ENCODE data around the gene CCDC80.
A peak's percentile ranks its signal among the peaks of the same experiment; 100 is the strongest.

Gene CCDC80, protein sequence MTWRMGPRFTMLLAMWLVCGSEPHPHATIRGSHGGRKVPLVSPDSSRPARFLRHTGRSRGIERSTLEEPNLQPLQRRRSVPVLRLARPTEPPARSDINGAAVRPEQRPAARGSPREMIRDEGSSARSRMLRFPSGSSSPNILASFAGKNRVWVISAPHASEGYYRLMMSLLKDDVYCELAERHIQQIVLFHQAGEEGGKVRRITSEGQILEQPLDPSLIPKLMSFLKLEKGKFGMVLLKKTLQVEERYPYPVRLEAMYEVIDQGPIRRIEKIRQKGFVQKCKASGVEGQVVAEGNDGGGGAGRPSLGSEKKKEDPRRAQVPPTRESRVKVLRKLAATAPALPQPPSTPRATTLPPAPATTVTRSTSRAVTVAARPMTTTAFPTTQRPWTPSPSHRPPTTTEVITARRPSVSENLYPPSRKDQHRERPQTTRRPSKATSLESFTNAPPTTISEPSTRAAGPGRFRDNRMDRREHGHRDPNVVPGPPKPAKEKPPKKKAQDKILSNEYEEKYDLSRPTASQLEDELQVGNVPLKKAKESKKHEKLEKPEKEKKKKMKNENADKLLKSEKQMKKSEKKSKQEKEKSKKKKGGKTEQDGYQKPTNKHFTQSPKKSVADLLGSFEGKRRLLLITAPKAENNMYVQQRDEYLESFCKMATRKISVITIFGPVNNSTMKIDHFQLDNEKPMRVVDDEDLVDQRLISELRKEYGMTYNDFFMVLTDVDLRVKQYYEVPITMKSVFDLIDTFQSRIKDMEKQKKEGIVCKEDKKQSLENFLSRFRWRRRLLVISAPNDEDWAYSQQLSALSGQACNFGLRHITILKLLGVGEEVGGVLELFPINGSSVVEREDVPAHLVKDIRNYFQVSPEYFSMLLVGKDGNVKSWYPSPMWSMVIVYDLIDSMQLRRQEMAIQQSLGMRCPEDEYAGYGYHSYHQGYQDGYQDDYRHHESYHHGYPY

GRCh38 chr3:112640930-112641801, at the start of gene CCDC80:
TSS of gene CCDC80 (minus strand) at chr3:112641143. CDS start at chr3:112639905, 1,238 bp downstream.
- DNase-seq, result peak; percentile 49

- no peak for DNase-seq
These were observed 49.0 kb upstream of the CCDC80 start for GRCh38 chr3:112689989-112690388.

GRCh38 chr3:112689385-112689784, 48.4 kb upstream of the CCDC80 start:
- DNase-seq, result no peak

DNA sequence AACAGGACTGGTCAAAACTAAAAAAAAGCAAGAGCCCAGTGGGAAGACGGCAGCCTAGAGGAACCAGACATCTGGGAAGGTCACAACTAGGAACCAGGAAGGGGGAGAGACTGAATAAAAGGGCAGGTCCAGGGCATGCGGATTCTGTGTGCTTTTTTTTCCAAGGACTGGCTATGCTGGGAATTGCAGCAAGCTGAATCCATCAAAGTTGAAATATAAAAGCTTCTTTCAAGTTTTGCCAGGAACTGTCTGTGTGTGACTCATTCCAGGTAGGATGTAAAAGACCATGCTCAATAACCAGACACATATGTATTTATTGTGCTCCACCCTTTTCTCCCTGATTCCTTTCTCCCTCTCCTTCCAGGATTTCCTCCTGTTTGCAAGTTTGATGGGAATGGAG, 47.9 kb upstream of the CCDC80 start:
- DNase-seq, result no peak

DNA sequence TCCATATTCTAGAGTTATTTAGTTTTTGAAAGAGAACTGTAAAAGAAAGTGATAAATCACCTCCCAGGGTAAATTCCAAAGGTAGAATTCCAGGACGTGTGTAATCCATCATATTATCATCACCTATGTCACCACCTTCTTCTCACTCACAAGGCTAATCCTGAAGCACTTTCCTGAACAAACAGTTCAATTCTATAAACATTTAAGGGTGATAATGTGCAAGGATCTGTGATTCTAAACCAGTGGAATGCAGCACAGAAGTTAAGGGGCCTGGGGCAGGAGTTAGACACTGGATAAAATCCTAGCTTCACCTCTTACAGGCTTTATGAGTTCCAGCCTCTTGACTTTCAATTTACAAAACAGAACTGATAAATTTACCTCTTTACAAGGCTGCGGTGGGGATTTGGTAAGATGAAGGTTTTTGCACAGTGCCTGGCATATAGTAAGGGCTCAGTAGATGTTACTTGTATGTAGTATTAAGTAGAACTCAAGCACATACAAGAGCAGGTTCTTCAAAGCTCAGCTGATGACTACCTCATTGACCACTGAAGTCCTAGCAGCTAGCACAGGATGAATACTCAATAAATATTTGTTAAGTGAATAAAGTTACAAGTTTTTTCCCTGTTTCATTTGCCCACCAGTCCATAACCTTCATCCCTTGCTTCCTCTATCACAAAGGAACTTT, 47.3 kb upstream of the CCDC80 start:
- DNase-seq, result no peak

GRCh38 chr3:112687616-112688015, 46.7 kb upstream of the CCDC80 start:
- DNase-seq, result no peak

DNA sequence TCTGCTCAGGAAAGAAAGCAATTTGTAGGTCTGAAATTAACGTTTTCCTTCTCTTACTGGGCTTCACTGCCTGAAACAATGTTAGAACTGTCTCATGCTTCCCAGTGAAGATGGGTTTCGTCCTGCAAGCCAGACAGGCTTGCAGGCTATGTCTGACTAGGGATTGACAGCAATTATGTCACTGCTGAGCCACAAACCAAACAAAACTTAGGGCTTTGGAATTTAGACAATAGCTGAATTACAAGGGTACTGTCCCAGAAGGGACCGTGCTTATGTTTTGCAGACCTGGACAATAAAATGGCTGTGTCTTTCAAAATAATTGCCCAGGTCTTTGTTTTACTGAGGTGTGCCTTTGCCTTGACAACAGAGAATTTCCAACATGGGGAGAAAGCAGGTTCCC, 46.3 kb upstream of the CCDC80 start:
- no peak for DNase-seq

DNA sequence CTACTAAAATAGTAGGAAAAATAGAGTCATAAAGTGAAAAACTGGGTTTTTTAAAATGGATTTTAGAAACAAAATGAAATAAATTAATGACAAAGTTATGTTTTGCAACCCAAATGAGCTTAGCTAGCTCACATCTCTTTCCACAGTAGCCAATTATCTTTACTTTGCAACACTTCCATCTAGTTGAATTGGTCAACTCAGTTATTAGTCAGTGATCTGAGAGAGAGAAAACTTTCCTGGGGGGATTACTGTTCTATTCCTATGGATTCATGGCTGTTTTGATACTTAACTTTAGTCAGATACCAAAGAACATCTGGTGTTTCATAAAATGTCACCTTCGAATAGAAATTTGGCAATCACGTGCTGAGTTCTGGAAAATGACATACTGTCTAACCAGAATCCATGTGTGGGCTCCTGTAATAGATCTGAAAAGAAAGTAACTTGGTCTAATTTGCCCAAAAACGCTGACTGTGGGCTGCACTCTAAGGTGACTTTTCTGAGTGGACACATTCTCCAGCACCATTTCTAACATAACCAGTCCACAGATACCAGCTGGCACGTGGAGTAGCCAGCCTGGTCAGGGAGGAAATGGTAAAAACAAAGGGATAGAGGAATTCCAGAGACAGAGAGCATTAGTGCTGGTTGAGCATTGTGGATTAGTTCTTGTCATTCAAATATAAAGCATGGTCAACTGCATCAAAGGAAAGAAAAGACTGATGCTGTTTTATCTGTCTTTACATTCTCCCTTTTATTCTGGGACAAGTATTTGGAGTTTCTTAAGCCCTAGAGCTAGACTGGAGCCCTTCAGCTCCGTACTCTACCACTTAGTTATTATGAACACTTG, 45.2 kb upstream of the CCDC80 start:
- no peak for DNase-seq

- no peak for DNase-seq
These were observed 44.5 kb upstream of the CCDC80 start for GRCh38 chr3:112685420-112685819.

- no peak for DNase-seq
These were observed 41.4 kb upstream of the CCDC80 start for GRCh38 chr3:112682361-112682760.

GRCh38 chr3:112681822-112682325, 40.9 kb upstream of the CCDC80 start:
- DNase-seq, result peak; percentile 30

GRCh38 chr3:112676659-112677234, 35.8 kb upstream of the CCDC80 start:
- peak; percentile 35 for DNase-seq

DNA sequence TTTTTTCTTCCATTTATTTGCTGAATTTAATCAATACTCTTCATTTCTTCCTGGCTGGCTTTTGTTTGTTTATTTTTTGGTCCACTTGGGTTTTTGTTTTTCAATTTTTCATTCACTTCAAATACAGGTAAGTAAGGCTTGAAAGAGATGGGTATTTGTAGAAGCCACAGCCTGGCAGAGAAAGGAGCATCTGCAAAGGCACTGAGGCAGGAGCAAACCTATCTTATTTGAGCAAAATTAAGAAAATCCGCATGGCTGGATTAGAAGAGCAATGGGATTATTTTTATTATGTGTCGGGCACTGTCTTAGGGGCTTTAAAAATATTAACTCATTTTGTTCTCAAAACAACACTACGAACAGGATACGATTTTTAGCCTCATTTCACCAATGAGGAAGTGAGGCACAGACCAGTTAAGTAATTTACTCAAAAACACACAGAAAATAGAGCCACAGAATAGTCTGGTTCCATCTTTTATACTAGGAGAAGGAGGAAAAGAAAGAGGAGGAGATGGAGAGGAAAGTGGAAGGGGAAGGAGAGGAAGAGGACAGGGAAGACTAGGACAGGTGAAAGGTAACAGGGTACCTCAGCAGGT, 35.1 kb upstream of the CCDC80 start:
- no peak for DNase-seq

- DNase-seq, result no peak
These were observed 34.4 kb upstream of the CCDC80 start for GRCh38 chr3:112675349-112675748.

- no peak for DNase-seq
These were observed 32.0 kb upstream of the CCDC80 start for GRCh38 chr3:112672716-112673541.

DNA sequence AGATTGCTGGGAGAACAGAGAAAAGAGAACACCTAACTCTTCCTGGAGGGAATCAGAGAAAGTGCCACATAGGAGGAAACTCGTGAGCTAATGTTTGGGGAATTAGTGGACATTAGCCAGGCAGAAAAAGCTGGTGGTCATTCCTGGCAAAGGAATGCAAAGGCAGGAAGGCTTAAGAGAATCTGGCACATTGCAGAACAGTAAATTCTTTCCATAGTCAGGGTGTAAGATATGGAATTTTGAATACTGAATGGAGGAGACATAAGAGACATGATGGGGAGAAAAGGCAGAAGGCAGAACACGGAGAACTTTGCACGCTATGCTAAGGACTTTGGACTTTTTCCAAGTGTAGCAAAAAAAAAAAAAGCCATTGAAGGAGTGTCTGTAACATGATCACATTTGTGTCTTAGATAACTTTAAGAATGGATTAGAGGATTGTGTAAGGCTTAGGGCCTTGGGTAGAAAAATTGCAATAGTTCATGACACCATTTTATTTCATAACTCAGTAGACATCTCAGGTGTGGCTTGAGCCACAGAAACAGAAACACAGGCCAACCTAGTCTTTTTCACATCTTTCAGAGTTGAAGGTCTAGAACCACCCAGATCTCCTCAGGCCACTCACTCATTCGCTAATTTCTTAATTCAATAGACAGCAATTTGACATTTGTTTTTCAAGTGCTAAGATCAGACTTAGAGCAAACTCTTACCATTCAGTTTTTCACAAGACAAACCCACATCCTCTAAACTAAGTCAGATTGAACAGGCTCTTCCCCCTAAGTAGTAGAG, 31.2 kb upstream of the CCDC80 start:
- DNase-seq, result no peak

DNA sequence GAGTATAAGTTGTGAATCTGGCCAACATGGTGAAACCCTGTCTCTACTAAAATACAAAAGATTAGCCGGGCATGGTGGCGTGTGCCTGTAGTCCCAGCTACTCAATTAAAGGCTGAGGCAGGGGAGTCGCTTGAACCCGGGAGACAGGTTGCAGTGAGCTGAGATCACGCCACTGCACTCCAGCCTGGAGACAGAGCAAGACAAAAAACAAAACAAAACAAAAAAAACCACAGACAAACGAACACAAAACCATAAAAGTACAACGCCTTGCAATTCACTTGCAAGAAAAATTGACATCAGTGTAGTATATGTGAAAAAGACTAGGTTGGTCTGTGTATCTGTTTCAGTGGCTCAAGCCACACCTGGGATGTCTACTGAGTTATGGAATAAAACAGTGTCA, 29.9 kb upstream of the CCDC80 start:
- no peak for DNase-seq

DNA sequence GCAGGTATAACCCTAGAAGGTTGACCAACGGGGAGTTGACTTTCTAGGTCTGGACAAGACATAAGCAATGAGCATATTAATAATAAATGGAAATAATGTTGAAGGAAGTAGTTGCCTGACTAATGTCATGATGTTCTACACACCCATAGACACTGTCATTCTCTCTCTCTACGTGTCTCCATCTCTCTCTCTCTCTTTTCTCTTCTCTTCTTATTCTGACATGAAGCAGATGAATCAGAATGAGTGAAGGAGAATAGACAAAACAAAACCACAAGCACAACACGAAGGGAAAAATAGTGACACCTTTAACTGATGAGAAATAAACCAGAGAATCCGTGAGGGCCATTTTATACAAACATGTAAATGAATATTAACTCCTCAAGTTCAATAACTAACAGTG, 26.7 kb upstream of the CCDC80 start:
- no peak for DNase-seq

Data from right hindlimb (tissue), 1 donor.